ENCODE measurements around the gene SNAPC1. TPM values are rescaled to one million over a fixed set of nuclear protein-coding genes. Genes with fewer than 3 reads are reported as not detected.

The SNAPC1 gene
- total RNA-seq, 2 donors from 2014 or later: 8.6 to 10.4 TPM

DNA sequence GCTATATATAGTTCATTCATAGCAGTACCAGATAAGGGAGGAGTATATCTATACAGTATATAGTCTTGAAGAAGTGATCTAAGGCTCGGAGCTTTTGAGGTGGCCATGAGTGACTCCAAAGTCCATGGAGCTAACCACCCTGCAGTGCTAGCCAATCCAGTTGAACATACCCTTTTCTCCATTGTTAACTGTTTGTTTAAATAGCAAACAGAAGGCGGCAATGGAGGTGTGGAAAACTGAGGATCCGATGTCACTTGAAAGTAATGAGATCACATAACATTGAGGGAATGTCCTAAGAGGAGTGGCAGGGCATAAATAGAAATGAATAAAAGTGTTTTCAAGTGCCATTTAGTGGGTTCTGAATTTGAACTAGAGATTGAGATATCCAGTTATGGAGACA lies 12.4 kb upstream of the SNAPC1 start:
- no peaks in the 10 kb centered on the region for H3K9me3 ChIP-seq
- H3K4me1 ChIP-seq (ENCODE audit: control insufficient read depth in 1 of 2, low read depth in 2 of 2): peaks cover 18 to 49% of the 10 kb centered on the region in 2 donors
- no peaks in the 10 kb centered on the region for H3K27me3 ChIP-seq (replicated peaks; ENCODE audit: insufficient read depth)
- ATAC-seq (ENCODE audit: insufficient number of reproducible peaks, low FRiP score, low read depth) (no peak), DNase-seq (ENCODE audit: low spot score) (no peak)
- H3K4me3 ChIP-seq: peak overlapping the region; percentile 77
- peak overlapping the region in 1 of 2 donors; percentile 89 for H3K27ac ChIP-seq
- H3K36me3 ChIP-seq: no peaks in the 10 kb centered on the region
- TF ChIP-seq, protein P1, sequence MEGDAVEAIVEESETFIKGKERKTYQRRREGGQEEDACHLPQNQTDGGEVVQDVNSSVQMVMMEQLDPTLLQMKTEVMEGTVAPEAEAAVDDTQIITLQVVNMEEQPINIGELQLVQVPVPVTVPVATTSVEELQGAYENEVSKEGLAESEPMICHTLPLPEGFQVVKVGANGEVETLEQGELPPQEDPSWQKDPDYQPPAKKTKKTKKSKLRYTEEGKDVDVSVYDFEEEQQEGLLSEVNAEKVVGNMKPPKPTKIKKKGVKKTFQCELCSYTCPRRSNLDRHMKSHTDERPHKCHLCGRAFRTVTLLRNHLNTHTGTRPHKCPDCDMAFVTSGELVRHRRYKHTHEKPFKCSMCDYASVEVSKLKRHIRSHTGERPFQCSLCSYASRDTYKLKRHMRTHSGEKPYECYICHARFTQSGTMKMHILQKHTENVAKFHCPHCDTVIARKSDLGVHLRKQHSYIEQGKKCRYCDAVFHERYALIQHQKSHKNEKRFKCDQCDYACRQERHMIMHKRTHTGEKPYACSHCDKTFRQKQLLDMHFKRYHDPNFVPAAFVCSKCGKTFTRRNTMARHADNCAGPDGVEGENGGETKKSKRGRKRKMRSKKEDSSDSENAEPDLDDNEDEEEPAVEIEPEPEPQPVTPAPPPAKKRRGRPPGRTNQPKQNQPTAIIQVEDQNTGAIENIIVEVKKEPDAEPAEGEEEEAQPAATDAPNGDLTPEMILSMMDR (IDR thresholded peaks at IDR 0.05): no peak

DNA sequence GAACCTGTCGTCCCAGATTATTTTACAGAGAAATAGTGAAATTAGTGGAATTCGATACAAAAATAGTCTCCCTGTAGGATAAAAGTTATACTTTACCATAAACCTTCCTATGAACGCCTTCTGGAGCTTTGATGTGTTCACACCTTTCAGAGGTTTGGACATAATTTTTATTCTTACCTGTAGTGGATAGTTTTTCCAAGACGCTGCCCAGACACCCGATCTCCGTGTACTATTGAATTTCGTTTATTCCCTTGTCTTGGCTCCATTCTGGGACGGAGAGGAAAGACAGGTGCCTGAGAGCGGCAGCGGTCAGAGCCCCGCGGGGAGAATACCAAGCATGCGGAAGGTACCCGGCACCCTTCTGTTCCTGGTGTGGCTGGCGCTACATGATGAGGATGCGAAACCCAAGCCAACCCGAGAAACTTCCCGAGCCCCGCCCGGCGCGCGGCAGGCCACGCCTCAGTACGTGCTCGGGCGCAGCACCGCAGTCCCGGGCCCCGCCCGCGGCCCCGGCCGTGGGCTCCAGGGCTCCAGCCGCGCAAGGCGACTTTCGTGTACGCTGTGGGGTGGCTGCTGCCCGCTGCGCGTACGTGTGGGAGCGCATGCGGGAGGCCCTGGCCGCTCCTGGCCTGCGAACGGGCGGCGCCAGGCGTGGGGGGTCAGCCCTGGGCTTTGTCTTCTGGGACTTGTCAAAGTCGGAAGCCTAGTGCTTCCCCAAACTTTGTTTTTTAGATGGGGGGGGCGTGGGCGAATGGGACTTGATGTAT lies 11.3 kb upstream of the SNAPC1 start:
- peak; percentile 63 for ATAC-seq (ENCODE audit: insufficient number of reproducible peaks, low FRiP score, low read depth)
- TF ChIP-seq, protein P1 (IDR thresholded peaks at IDR 0.05): no peak
- peak; percentile 64 for DNase-seq (ENCODE audit: low spot score)

DNA sequence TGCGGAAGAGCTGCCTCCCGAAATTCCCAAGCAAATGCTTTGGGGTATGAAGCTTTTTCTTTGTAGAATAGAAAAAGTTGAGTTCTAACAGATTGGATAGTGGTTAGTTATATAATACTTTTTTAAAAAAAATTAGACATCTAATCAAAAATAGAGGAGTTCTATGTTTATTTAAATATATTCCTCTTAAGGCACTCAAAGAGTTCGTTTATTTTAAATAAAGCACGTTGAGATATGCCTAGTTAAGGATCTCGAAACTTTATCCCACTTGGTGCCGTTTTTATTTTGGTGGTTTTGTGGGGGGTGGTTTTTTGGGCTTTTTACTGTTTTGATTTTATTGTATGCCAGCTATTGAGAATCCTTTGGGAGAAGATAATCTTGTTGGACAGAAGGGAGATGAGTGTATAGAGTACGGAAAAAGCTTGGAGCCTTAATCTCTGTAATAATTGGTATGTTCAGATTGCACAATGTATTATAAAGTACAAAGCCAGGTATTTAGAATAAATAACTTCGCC lies 10.7 kb upstream of the SNAPC1 start:
- Histone ChIP-seq H3K27ac (peak overlapping the region; percentile 79 to 89), H3K27me3 (replicated peaks; ENCODE audit: insufficient read depth) (no peaks in the 10 kb centered on the region), H3K9me3 (no peaks in the 10 kb centered on the region), H3K36me3 (no peaks in the 10 kb centered on the region), H3K4me1 (ENCODE audit: control insufficient read depth in 1 of 2, low read depth in 2 of 2) (peaks cover 18 to 45% of the 10 kb centered on the region in 2 donors), H3K4me3 (peak overlapping the region; percentile 77)
- no peak for DNase-seq (ENCODE audit: low spot score)
- TF ChIP-seq, protein P1 (IDR thresholded peaks at IDR 0.05): no peak
- no peak for ATAC-seq (ENCODE audit: insufficient number of reproducible peaks, low FRiP score, low read depth)

More for the DNA sequence above, 11.3 kb upstream of the SNAPC1 start:
- H3K27me3 ChIP-seq (replicated peaks; ENCODE audit: insufficient read depth): no peaks in the 10 kb centered on the region
- no peaks in the 10 kb centered on the region for H3K9me3 ChIP-seq
- H3K4me1 ChIP-seq (ENCODE audit: control insufficient read depth in 1 of 2, low read depth in 2 of 2): peaks cover 18 to 49% of the 10 kb centered on the region in 2 donors
- no peaks in the 10 kb centered on the region for H3K36me3 ChIP-seq
- H3K4me3 ChIP-seq: peak overlapping the region; percentile 77
- H3K27ac ChIP-seq: peak overlapping the region; percentile 79 to 89

DNA sequence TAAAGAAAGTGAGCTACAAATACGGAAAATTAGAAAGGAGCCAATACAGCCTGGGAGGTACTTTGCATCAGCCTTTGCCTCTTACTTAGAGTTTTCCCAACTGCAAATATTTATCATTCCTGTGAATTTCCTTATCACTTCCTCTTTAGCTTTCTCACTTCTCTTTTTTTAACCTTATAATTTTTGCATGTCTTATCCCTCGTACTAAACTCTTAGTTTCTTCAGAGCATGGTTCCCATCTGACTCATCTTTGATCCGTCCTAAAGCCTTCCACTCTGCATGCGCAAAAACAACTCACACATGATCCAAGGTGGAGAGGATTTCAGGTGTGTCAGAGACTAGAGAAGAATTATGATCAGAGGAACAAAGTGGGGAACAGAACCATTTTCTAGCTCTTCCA lies 9.6 kb upstream of the SNAPC1 start:
- ATAC-seq (ENCODE audit: insufficient number of reproducible peaks, low FRiP score, low read depth) (no peak), DNase-seq (ENCODE audit: low spot score) (no peak)
- Histone ChIP-seq H3K9me3 (no peaks in the 10 kb centered on the region), H3K27ac (peak overlapping the region in 1 of 2 donors; percentile 89), H3K4me3 (no peak overlapping the region), H3K27me3 (replicated peaks; ENCODE audit: insufficient read depth) (no peaks in the 10 kb centered on the region), H3K36me3 (no peaks in the 10 kb centered on the region), H3K4me1 (ENCODE audit: control insufficient read depth in 1 of 2, low read depth in 2 of 2) (peaks cover 18 to 34% of the 10 kb centered on the region in 2 donors)
- TF ChIP-seq, protein P1 (IDR thresholded peaks at IDR 0.05): no peak

DNA sequence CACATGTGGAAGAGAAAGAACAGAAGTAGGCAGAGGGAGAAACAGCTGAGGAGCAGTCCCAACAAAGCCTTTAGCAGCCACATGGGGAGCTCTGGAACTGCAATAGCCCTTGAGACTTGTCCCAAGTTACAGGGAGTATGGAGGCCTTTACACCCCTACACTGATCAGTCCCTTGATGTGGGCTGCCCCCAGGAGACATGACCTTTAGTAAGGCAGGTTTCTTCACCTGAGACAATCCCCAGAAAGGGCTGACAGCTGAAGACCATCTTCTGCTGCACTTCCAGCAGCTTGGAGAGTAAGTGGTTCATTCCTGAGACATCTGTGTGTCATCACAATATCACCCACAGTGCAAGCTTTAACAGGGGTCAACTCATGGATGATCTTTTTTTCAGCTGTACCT lies 8.6 kb upstream of the SNAPC1 start:
- ATAC-seq (ENCODE audit: insufficient number of reproducible peaks, low FRiP score, low read depth) (no peak), DNase-seq (ENCODE audit: low spot score) (no peak)
- Histone ChIP-seq H3K36me3 (no peaks in the 10 kb centered on the region), H3K4me1 (ENCODE audit: control insufficient read depth in 1 of 2, low read depth in 2 of 2) (peaks cover 14 to 24% of the 10 kb centered on the region in 2 donors), H3K27me3 (replicated peaks; ENCODE audit: insufficient read depth) (no peaks in the 10 kb centered on the region), H3K4me3 (no peak overlapping the region), H3K27ac (no peak overlapping the region), H3K9me3 (no peaks in the 10 kb centered on the region)
- TF ChIP-seq, protein P1 (IDR thresholded peaks at IDR 0.05): no peak

All from thoracic aorta (tissue), 2 donors.